GM03348 (cell line): Measurements from ENCODE around the gene ZNF599.
A peak's percentile ranks its signal among the peaks of the same experiment; 100 is the strongest.

Experiments
- DNase-seq: peaks from one replicate; pipeline ENCODE4 v3.0.0; 2012; ENCODE audit warnings: low spot score

ZNF599 gene

GRCh38 chr19:34744896-34745690 lies 27.9 kb downstream of the ZNF599 start:
- no peak for DNase-seq

- DNase-seq: no peak
These were observed 38.4 kb downstream of the ZNF599 start for GRCh38 chr19:34734537-34735103.

GRCh38 chr19:34733746-34734536 lies 39.1 kb downstream of the ZNF599 start, which contains the start of gene ZNF181:
Gene ZNF181, plus strand, starts transcription at chr19:34734243. Its CDS starts 795 bp downstream, at chr19:34735038.
- DNase-seq: peak; percentile 93

- DNase-seq: no peak
These were observed 39.7 kb downstream of the ZNF599 start for GRCh38 chr19:34733266-34733745.

GRCh38 chr19:34732612-34733211 lies 40.3 kb downstream of the ZNF599 start:
- DNase-seq: peak; percentile 12

GRCh38 chr19:34731964-34732363 lies 41.1 kb downstream of the ZNF599 start:
- DNase-seq: no peak

GRCh38 chr19:34731019-34731829 lies 41.8 kb downstream of the ZNF599 start:
- DNase-seq: no peak

GRCh38 chr19:34725400-34725799 lies 47.6 kb downstream of the ZNF599 start:
- DNase-seq: no peak

- DNase-seq: no peak
These were observed 50.7 kb downstream of the ZNF599 start for GRCh38 chr19:34722353-34722752.

- no peak for DNase-seq
These were observed 57.7 kb downstream of the ZNF599 start for GRCh38 chr19:34715357-34715756.

GRCh38 chr19:34713262-34713637 lies 59.8 kb downstream of the ZNF599 start:
- DNase-seq: no peak

- DNase-seq: peak; percentile 78
These were observed 60.4 kb downstream of the ZNF599 start for GRCh38 chr19:34712395-34713261.

GRCh38 chr19:34711890-34712289 lies 61.1 kb downstream of the ZNF599 start:
- no peak for DNase-seq
